MM.1S (cell line): ENCODE measurements around the gene STAMBP.

Experiments used
- EZH2 ChIP-seq: fragments of 300-600 bp; sonication (generic); optimal IDR thresholded peaks from 2 replicates; pipeline ENCODE3; 2017; ENCODE audit warnings: low read depth, mild to moderate bottlenecking, antibody characterized with exemption, low read length, mixed read lengths
- EZH2phosphoT487 ChIP-seq: fragments of 300-600 bp; sonication (generic); IDR thresholded peaks from 2 replicates; pipeline ENCODE4 v1.6.1; 2018; ENCODE audit warnings: antibody characterized with exemption, low read length
- TF ChIP-seq, protein P1 (sequence below): fragments of 300-600 bp; sonication (generic); IDR thresholded peaks from 2 replicates; pipeline ENCODE4 v1.5.1; 2016; ENCODE audit warnings: antibody characterized with exemption, low read length, mixed read lengths

DNA sequence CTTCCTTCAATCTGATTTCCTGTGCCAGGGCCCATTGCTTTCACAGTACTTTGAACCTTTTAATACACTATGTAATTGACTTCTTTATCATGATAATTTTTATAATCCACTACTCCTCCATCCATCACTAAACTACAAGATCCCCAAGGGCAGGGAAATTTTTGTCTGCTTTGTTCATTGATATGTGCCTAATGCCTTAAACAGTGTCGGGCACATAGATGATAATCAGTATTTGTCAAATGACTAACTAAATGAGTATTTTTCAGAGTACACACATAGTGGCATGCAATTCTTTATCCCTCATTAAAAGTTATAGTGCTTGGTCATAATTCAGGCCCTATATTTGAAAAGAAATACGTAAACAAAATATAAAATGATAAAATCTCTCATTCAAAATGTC, 5.3 kb upstream of the STAMBP start:
- TF ChIP-seq, protein P1, sequence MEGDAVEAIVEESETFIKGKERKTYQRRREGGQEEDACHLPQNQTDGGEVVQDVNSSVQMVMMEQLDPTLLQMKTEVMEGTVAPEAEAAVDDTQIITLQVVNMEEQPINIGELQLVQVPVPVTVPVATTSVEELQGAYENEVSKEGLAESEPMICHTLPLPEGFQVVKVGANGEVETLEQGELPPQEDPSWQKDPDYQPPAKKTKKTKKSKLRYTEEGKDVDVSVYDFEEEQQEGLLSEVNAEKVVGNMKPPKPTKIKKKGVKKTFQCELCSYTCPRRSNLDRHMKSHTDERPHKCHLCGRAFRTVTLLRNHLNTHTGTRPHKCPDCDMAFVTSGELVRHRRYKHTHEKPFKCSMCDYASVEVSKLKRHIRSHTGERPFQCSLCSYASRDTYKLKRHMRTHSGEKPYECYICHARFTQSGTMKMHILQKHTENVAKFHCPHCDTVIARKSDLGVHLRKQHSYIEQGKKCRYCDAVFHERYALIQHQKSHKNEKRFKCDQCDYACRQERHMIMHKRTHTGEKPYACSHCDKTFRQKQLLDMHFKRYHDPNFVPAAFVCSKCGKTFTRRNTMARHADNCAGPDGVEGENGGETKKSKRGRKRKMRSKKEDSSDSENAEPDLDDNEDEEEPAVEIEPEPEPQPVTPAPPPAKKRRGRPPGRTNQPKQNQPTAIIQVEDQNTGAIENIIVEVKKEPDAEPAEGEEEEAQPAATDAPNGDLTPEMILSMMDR = no peak
- TF ChIP-seq EZH2phosphoT487 (no peak), EZH2 (no peak)
